Activated CD4-positive, alpha-beta T cell treated with anti-CD3 and anti-CD28 coated beads for 1 hour (primary cell): ENCODE measurements around the gene CDIP1.
A peak's percentile ranks its signal among the peaks of the same experiment; 100 is the strongest.

Source experiments
- DNase-seq: peaks from one replicate; pipeline ENCODE4 v3.0.0-alpha.2; 2020

The CDIP1 gene

DNA sequence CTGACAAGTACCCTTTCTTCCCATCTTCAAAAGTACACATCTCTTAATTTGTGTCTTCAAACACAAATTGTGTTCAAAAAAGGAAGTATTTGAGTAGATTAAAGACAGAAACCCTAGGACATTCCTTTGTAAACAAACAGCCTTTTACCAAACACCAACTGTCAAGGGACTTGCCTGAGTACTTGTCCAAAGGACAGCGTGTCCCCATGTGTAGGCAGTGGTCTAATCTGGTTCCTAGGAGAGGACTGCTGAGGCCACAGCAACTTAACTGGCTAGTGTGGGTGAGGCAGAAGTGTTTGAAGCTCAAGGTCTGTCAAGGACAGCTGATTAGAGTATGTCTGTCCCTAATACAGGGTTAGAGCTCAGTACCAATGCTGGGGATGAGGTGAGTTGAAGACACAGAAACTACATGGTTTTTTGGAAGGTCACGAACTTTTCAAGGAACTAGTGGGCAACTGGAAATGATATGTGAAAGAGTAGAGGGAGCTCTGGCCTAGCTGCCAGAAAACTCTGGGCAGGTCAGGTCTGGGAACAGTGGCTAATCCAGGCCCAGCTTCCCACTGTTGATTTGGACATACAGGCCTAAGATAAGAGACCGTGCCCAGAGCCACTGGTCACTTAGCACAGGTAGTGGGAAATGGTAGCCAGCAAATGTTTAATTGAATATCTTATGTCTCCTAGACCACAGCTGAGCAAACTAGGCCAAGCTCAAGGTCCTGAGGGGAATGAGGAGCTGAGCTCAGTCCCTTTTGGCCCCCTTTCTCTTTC, 52.3 kb downstream of the CDIP1 start:
- no peak for DNase-seq

DNA sequence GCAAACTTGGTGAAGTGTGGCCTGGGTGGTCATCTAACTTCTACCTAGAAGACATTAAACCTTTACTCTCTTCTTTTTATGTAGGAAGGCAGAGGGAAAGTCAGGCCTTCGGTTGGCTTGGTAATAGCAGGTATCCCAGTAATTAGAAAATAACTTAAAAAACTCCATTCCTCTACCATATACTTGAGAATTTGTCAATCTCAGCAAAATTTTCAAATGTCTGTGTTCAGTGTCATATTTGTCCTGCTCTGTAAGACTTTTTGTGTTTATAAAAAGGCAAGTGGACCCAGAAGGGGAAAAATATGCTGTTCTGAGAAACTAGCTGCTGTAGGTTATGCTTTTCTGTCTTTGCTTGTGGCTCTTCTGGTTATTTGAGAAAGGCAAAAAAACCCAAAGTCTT, 56.6 kb downstream of the CDIP1 start:
- no peak for DNase-seq

DNA sequence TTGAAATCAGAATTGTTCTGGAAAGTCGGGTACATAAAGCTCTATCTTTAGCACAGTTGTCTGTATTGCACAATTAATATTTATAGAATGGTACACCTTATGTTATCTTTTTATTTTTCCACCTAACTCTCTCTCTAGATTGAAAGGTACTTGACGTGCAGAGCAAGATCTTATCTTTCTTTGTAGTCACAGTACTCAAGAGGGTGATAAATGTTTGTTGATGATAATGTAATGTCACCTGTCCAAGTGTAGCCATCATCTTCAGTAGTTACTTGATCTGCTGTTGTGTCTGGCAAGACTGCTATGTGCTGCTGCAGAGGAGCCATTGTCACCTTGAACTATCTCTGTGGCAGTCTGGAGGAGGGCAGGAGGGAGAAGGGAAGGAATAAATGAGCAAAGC, 57.0 kb downstream of the CDIP1 start:
- DNase-seq: no peak

DNA sequence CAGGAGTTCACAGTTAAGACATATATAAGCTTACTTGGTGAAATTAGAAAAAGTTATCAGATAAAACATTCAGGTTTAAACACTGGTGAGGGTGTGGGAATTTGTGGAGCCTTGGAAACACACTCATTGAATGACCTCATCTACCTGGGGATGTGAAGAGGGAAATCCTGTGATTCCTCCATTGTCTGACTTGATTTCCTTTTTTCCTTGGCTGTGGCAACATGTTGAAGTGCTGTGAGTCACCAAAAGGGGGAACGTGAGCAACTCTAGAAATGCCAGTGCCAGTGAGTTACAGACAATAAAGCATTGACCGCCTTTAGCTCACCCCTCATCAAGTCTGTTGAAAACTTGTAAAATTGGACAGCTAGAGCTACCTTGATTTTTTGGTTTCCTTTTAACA, 60.6 kb downstream of the CDIP1 start:
- no peak for DNase-seq

DNA sequence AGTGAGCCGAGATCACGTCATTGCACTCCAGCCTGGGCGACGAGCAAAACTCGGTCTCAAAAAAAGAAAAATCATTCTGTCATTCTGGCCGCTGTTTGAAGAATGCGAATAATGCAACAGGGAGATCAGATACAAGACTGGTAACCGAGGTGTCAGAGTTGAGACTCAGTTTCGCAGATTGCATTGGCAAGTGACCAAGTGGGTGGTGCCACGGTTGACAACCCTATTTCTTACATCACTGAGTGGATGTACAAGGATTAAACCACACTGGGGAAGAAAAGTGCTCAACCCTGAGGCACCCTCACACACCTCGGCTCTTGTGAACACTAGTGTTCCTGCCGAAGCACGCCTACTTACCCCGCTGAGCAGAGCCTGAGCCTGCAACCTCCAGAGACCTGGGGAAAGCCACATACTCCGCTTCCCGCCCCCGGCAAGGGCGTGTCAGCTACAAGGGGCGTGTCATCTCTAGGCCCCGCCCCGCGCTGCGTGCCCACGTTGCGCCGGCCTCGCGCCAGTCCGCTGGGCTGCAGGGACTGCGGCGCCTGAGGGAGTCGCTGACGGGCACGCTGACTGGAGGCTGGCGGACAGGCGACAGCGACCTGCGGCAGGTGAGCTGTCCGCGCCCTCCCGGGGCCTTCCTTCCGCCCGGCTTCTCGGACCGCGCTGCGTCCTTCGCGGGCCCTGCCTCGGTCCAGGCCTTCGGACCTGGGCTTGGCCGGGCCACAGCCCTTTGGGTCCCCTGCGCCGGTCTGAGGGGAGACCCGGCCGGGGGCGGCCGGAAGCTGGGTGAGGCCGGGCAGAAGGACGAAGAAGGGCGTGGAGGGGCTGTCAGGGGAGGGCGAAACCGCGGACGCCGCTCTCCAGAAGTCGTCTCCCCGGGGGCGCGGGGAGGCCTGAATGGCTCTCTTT, 62.4 kb downstream of the CDIP1 start, which contains the start of gene HMOX2:
Gene HMOX2, plus strand, starts transcription at position 519 of the 909 bp plus-strand sequence. CDS start 29,127 bp downstream, outside the sequence.
- peak; percentile 88 for DNase-seq

DNA sequence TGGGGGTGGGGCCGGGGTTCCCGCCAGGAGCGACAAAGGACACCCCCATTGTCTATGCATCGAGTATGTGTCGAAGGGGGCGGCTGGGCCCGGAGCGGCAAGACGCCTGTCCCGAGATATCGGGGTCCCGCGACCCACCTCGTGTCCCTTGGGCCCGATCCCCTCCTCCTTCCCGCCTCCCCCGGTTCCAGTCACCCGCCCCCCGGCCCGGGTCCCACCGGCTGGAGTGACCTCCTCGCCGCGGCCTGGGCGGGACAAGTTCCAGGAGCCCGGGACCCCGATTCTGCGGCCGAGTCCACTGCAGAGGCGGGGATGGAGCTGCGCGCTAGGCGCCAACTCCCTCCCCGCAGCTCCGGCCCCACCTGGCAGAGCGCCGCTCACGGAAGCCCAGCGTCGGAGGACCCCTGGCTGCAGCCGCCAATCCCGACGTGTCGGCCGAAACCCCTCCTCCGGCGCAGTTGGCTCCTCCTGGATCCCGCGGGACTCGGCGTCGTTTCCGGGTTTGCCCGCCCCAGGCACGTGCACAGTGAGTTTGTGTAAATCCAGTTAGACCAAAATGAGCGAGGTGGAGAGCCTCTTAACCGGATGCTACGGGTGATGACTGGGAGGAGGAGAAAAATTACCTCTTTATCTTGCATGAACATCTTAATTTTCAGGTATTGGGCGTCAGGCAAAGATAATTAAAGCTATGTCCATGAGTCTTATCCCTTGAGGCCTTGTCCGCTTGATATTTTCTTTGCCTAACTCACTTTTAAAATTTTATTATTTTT, 64.2 kb downstream of the CDIP1 start, which contains the start of gene NMRAL1:
Gene NMRAL1, minus strand, starts transcription at position 434 of the 770 bp plus-strand sequence. CDS start 493 bp downstream, outside the sequence.
- DNase-seq: peak; percentile 67

DNA sequence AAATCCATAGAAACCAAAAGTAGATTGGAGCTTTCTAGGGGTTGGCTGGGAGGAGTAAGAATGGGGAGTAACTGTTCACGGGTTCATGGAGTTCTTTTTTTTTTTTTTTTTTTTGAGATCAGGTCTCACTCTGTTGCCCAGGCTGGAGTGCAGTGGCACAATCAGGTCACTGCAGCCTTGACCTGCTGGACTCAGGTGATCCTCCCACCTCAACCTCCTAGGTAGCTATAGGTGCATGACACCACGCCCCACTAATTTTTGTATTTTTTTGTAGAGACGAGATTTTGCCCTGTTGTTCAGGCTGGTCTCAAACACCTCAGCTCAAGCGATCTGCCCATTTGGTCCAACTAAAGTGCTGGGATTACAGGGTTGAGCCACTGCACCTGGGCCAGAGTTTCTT, 65.7 kb downstream of the CDIP1 start:
- DNase-seq: no peak

DNA sequence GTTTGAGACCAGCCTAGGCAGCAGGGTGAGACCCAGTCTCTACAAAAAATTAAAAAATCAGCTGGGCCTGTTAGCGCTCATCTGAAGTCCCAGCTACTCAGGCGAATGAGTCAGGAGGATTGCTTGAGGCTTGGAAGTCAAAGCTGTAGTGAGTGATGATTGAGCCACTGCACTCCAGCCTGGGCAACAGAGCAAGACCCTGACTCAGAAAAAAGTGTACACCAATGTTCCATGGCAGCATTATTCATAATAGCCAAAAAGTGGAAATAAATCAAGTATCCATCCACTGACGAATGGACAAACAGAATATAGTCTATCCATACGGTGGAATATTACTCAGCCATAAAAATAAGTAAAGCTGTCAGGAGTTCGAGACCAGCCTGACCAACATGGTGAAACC, 66.7 kb downstream of the CDIP1 start:
- no peak for DNase-seq

DNA sequence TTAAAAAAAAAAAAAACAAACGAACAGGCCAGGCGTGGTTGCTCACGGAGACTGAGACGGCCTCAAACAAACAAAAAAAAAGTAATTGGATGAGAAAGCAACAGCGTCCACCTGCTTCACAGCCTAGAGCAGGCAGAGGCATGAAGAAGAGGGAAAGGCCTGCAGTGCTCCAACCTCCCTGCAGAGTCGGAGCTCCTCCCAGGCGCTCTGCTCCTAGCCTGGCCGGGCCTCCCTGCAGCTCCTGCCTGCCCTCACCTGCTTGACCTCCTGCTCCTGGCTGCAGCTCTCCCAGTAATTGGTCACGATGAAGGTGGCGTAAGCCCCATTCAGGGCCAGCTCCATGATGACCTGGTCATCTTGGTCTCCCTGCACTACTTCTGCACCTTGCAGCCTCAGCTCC, 69.6 kb downstream of the CDIP1 start:
- no peak for DNase-seq

DNA sequence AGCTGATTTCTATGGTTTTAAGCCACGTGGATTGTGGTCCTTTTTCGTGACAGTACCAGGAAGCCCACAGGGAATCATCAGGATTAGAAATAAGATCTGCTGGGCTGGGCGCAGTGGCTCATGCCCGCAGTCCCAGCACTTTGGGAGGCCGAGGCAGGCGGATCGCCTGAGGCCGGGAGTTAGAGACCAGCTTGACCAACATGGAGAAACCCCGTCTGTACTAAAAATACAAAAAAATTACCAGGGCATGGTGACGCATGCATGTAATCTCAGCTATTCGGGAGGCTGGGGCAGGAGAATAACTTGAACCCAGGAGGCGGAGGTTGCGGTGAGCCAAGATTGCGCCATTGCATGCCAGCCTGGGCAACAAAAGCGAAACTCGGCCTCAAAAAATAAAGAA, 70.7 kb downstream of the CDIP1 start:
- DNase-seq: no peak

DNA sequence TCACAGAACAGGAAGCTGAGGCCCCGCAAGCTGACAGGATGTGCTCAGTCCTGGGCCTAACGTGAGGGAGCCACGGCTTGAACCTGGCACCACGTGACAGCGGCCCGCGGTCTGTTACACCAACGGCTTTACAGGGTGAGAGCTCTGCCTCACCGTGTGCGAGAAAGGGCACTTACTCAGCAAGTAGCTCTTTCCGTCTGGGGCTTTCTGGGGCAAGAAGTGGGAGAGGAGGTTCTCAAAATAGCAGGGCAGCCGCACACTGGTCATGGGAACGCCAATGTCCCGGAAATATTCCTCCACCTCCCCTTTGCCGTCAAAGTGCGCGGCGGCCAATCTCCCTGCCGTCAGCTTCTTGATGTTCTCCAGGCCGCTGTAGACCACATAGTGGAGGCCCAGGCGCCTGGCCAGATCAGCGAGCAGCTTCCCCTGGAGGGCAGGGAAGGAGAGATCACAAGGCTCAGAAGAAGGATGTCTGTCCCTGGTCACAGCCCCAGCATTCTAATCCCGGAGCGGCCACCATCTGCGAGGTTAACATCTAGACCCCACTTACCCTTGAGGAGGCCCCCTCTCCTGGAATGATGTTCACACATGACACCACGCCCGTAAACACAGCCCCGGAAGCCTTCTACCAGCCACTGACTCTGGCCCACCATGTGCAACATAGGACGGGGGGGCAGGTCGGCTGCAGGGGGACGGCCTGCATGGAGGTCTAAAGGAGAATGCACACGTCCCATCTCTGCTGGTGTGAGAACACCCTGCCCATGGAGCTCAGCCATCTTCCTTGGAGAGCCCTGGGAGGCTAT, 72.4 kb downstream of the CDIP1 start:
- peak; percentile 23 for DNase-seq

DNA sequence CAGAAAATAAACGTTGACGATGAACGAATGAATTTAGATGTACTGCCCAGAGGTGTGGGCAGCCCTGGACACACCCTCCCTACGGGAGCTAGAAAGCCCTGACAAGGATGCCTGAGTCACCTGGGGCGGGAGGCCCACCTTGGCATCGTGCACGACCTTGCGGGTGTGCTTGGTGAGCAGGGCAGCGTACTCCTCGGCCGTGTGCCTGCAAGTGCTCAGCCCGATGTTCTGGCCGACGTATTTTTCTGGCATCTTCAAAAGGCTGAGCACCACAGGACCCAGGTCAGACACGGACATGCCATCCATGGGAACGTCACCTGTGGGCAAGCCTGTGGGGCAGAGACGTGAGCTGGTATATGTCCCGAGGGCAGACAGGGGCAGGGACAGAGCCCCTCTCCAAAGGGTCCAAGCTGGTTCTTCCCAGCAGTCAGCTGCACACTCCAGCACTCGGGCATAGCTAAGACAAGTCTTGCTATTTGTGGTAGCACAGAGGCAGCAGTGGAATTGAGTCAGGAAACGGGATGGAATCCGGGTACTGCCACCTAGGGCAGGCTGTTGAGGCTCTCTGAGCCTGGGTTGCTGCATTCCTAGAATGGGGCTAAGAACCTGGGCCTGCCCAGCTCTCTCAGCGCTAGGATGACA, 74.9 kb downstream of the CDIP1 start:
- no peak for DNase-seq

DNA sequence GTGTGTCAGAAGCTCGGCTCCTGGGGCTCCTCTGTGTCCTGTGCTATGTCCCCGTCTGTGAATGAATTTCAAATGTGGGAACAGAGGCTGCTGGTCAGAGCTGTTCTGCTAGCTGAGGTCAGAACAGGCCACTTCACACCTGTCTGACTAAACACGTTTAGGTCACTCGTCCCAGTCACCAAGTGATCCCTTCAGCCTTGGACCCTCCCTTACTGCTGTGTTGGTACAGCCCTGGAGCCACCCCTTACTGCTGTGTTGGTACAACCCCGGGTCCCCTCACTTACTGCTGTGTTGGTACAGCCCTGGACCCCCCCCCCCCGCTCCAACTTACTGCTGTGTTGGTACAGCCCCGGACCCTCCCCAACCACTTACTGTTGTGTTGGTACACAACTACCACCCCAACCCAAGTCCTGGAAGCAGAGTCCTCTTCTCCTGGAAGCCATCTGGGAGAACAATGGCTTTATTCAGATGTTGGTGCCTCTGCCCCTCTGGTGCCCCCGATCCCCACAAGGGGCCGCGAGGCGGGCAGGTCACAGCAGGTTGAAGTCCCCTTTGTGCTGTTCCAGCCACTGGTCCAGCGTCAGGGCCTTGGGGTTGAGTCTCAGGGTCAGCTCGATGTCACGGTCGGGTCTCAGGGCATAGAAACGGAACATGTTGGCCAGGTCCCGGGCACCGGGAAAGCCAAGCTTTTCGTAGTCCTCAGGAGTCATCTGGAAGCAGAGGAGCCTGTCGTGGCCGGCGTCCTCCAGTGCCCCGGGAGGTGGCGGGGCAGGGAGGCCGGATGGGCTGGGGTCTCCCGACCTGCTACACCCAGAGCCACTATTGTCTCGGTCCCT, 77.1 kb downstream of the CDIP1 start:
- DNase-seq: no peak

DNA sequence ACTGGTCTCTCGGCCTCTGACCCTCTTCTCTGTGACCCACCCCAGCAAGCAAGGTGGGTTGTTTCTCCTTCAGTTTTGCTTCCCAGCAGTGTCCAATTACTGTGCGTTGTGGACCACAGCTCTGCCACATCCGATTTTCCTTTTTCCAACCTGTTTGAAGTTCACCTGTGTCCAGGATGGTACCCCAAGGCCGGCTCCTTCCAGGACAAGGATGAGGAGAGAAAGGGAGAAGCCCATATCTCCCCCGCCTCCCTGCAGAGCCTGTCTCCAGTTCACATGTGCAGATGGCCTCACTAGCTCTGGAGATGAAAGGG, 77.7 kb downstream of the CDIP1 start:
- DNase-seq: no peak
